ENCODE results near the gene DNAJA4. TPM values are rescaled to one million over a fixed set of nuclear protein-coding genes. Genes with fewer than 3 reads are reported as not detected.

The DNAJA4 gene
- total and polyA plus RNA-seq, 2 of the 13 experiments (the other 11 are each of a cell fraction or from before 2014, with no cell fraction given) = not detected

GRCh38 chr15:78299101-78299930, 35.0 kb downstream of the DNAJA4 start, which contains the start of gene SKIC8 (continued):
- TF ChIP-seq PAX8 (CRISPR knock-in tag; IDR thresholded peaks at IDR 0.05; ENCODE audit: borderline replicate concordance) = 0 out of 2 replicates have a peak, but pooled peaks have one; percentile 72
- TF ChIP-seq SATB2 (CRISPR knock-in tag; IDR thresholded peaks at IDR 0.05) = no peak
- TF ChIP-seq, protein P1, sequence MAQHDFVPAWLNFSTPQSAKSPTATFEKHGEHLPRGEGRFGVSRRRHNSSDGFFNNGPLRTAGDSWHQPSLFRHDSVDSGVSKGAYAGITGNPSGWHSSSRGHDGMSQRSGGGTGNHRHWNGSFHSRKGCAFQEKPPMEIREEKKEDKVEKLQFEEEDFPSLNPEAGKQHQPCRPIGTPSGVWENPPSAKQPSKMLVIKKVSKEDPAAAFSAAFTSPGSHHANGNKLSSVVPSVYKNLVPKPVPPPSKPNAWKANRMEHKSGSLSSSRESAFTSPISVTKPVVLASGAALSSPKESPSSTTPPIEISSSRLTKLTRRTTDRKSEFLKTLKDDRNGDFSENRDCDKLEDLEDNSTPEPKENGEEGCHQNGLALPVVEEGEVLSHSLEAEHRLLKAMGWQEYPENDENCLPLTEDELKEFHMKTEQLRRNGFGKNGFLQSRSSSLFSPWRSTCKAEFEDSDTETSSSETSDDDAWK (CRISPR knock-in tag; IDR thresholded peaks at IDR 0.05) = no peak
- TF ChIP-seq, protein P2, sequence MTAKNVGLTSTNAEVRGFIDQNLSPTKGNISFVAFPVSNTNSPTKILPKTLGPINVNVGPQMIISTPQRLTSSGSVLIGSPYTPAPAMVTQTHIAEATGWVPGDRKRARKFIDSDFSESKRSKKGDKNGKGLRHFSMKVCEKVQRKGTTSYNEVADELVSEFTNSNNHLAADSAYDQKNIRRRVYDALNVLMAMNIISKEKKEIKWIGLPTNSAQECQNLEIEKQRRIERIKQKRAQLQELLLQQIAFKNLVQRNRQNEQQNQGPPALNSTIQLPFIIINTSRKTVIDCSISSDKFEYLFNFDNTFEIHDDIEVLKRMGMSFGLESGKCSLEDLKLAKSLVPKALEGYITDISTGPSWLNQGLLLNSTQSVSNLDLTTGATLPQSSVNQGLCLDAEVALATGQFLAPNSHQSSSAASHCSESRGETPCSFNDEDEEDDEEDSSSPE (CRISPR knock-in tag; IDR thresholded peaks at IDR 0.05) = peak; percentile 64
- peak; percentile 54; the same call in 1 of the 2 replicates for TF ChIP-seq KLF13 (CRISPR knock-in tag; IDR thresholded peaks at IDR 0.05)
- peak; percentile 54 for TF ChIP-seq FOSL2 (CRISPR knock-in tag; IDR thresholded peaks at IDR 0.05)
- no peak for TF ChIP-seq SETDB1 (CRISPR knock-in tag; IDR thresholded peaks at IDR 0.05; ENCODE audit: borderline replicate concordance)
- no peak for TF ChIP-seq PHB2 (IDR thresholded peaks at IDR 0.05; ENCODE audit: partially characterized antibody)
- TF ChIP-seq MTA1 (CRISPR knock-in tag; IDR thresholded peaks at IDR 0.05; ENCODE audit: borderline replicate concordance) = peak; percentile 67; the same call in 1 of the 2 replicates
- no peak for TF ChIP-seq MTF1 (CRISPR knock-in tag; IDR thresholded peaks at IDR 0.05)
- no peak for TF ChIP-seq PCBP1 (IDR thresholded peaks at IDR 0.05; ENCODE audit: borderline replicate concordance, low read depth, low read length)
- no peak for TF ChIP-seq PLRG1 (conservative IDR thresholded peaks at IDR 0.05)
- no peak for TF ChIP-seq ZNF446 (CRISPR knock-in tag; IDR thresholded peaks at IDR 0.05)
- TF ChIP-seq MED8 (CRISPR knock-in tag; IDR thresholded peaks at IDR 0.05; ENCODE audit: insufficient replicate concordance) = no peak
- no peak for TF ChIP-seq U2AF2 (IDR thresholded peaks at IDR 0.05; ENCODE audit: low read depth, low read length)
- TF ChIP-seq, protein P3, sequence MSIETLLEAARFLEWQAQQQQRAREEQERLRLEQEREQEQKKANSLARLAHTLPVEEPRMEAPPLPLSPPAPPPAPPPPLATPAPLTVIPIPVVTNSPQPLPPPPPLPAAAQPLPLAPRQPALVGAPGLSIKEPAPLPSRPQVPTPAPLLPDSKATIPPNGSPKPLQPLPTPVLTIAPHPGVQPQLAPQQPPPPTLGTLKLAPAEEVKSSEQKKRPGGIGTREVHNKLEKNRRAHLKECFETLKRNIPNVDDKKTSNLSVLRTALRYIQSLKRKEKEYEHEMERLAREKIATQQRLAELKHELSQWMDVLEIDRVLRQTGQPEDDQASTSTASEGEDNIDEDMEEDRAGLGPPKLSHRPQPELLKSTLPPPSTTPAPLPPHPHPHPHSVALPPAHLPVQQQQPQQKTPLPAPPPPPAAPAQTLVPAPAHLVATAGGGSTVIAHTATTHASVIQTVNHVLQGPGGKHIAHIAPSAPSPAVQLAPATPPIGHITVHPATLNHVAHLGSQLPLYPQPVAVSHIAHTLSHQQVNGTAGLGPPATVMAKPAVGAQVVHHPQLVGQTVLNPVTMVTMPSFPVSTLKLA (IDR thresholded peaks at IDR 0.05) = peak; percentile 12; the same call in 1 of the 2 replicates
- TF ChIP-seq NR3C1 (CRISPR knock-in tag; IDR thresholded peaks at IDR 0.05) = no peak
- no peak for TF ChIP-seq FLYWCH1 (CRISPR knock-in tag; IDR thresholded peaks at IDR 0.05)
- no peak for TF ChIP-seq ZFP36 (IDR thresholded peaks at IDR 0.05; ENCODE audit: borderline replicate concordance, low read depth, low read length, partially characterized antibody)
- TF ChIP-seq ZSCAN21 (CRISPR knock-in tag; IDR thresholded peaks at IDR 0.05; ENCODE audit: borderline replicate concordance) = 0 out of 2 replicates have a peak, but pooled peaks have one; percentile 34
- TF ChIP-seq ZNF331 (CRISPR knock-in tag; IDR thresholded peaks at IDR 0.05) = peak; percentile 55; the same call in 1 of the 2 replicates
- no peak; the same call in 1 of the 2 replicates for TF ChIP-seq ZNF782 (CRISPR knock-in tag; IDR thresholded peaks at IDR 0.05; ENCODE audit: borderline replicate concordance)
- TF ChIP-seq, protein P4, sequence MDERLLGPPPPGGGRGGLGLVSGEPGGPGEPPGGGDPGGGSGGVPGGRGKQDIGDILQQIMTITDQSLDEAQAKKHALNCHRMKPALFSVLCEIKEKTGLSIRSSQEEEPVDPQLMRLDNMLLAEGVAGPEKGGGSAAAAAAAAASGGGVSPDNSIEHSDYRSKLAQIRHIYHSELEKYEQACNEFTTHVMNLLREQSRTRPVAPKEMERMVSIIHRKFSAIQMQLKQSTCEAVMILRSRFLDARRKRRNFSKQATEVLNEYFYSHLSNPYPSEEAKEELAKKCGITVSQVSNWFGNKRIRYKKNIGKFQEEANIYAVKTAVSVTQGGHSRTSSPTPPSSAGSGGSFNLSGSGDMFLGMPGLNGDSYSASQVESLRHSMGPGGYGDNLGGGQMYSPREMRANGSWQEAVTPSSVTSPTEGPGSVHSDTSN (CRISPR knock-in tag; IDR thresholded peaks at IDR 0.05) = no peak
- TF ChIP-seq, protein P5, sequence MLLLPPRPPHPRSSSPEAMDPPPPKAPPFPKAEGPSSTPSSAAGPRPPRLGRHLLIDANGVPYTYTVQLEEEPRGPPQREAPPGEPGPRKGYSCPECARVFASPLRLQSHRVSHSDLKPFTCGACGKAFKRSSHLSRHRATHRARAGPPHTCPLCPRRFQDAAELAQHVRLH (CRISPR knock-in tag; IDR thresholded peaks at IDR 0.05; ENCODE audit: borderline replicate concordance, low read depth) = peak; percentile 50; the same call in 1 of the 2 replicates
- TF ChIP-seq TP53 (CRISPR knock-in tag; conservative IDR thresholded peaks at IDR 0.05) = no peak
- no peak for TF ChIP-seq ZNF724P (CRISPR knock-in tag; IDR thresholded peaks at IDR 0.05; ENCODE audit: borderline replicate concordance)

Measured in HepG2 (cell line).